GM12878 (cell line): ENCODE results near the gene TNFAIP8L1. TPM values are rescaled to one million over a fixed set of nuclear protein-coding genes. Genes with fewer than 3 reads are reported as not detected.

Experiments
- ATAC-seq: fragments of 200-7000 bp; cut with Tn5 transposase; 3 replicates; pipeline ENCODE4 v1.9.1; 2020; ENCODE audit warnings: mild to moderate bottlenecking, moderate library complexity
- BruUV-seq: library from RNA; stranded (reverse); fragments of 400-500 nt; replicated peaks from 2 replicates; lab custom pipeline; 2021; lab: Mats Ljungman, UMichigan
- CTCF ChIA-PET: fragments of 300-600 bp; sonication (Branson Sonifier 250); formaldehyde crosslinking; extraction: SDS; loops from one replicate; lab custom pipeline; 2021; ENCODE audit warnings: inconsistent platforms; lab: Yijun Ruan, JAX
- POLR2A ChIA-PET: fragments of 350-600 bp; formaldehyde crosslinking; extraction: SDS; loops from one replicate; lab custom pipeline; 2021; ENCODE audit warnings: inconsistent platforms; lab: Charles Lee
- RAD21 ChIA-PET: fragments of 300-600 bp; sonication (Branson Sonifier 250); formaldehyde crosslinking; loops from one replicate; lab custom pipeline; 2023; ENCODE audit warnings: antibody characterized with exemption; ENCODE audit not compliant: unreplicated experiment; lab: Charles Lee
- SMC1A ChIA-PET: fragments of 300-600 bp; sonication (Branson Sonifier 250); formaldehyde crosslinking; loops from one replicate; lab custom pipeline; 2023; ENCODE audit not compliant: unreplicated experiment, uncharacterized antibody; lab: Charles Lee
- DNase-seq: peaks from one replicate; pipeline ENCODE4 v3.0.0-alpha.2; 2011; ENCODE audit warnings: low read depth, low spot score
- FAIRE-seq: peaks from 3 replicates; lab custom pipeline; 2011; peaks lifted over from hg19 to GRCh38; lab: Jason Lieb, UNC
- H2AFZ ChIP-seq: 2 replicates; pipeline ENCODE4 v1.6.0; 2011; ENCODE audit warnings: low read depth, low read length, control low read depth; ENCODE audit not compliant: control insufficient read depth
- H3K27ac ChIP-seq: 2 replicates; pipeline ENCODE4 v1.5.1; 2011; ENCODE audit warnings: control low read depth; ENCODE audit not compliant: control insufficient read depth, insufficient read depth
- H3K27me3 ChIP-seq, 2 experiments: replicated peaks in 1 of 2; 2 replicates each; pipeline versions ENCODE4 v1.6.0 to v1.6.1; 2011; ENCODE audit warnings: low read length in 1 of 2; ENCODE audit not compliant: control insufficient read depth in 2 of 2, insufficient read depth in 2 of 2
- H3K36me3 ChIP-seq, 2 experiments: 2 replicates each; pipeline ENCODE4 v1.5.1; 2011; ENCODE audit warnings: low read length in 1 of 2; ENCODE audit not compliant: control insufficient read depth in 2 of 2, insufficient read depth in 2 of 2
- H3K4me1 ChIP-seq: 2 replicates; pipeline ENCODE4 v1.6.1; 2011; ENCODE audit warnings: mild to moderate bottlenecking, low read length, moderate library complexity, mixed read lengths; ENCODE audit not compliant: control insufficient read depth, insufficient read depth
- H3K4me2 ChIP-seq: 2 replicates; pipeline ENCODE4 v1.6.0; 2011; ENCODE audit warnings: control low read depth; ENCODE audit not compliant: control insufficient read depth, insufficient read depth
- H3K4me3 ChIP-seq: fragments of 200-600 bp; sonication (generic); 2 replicates; pipeline ENCODE4 v1.5.1; 2016
- H3K79me2 ChIP-seq: 2 replicates; pipeline ENCODE4 v1.6.0; 2011; ENCODE audit warnings: low read length; ENCODE audit not compliant: control insufficient read depth, insufficient read depth
- H3K9ac ChIP-seq: 2 replicates; pipeline ENCODE4 v1.8.0; 2011; ENCODE audit warnings: low read length, control low read depth, mixed read lengths; ENCODE audit not compliant: control insufficient read depth, insufficient read depth
- H3K9me3 ChIP-seq: replicated peaks from 3 replicates; pipeline ENCODE4 v1.5.1; 2011; ENCODE audit warnings: mild to moderate bottlenecking, low read length; ENCODE audit not compliant: control insufficient read depth, insufficient read depth
- H4K20me1 ChIP-seq: 2 replicates; pipeline ENCODE4 v1.6.0; 2011; ENCODE audit not compliant: control insufficient read depth, insufficient read depth
- LARP7 ChIP-seq: fragments of 450-650 bp; IDR thresholded peaks from 2 replicates; pipeline ENCODE4 v1.6.1; 2017; ENCODE audit warnings: mild to moderate bottlenecking
- POLR2AphosphoS5 ChIP-seq: IDR thresholded peaks from 2 replicates; pipeline ENCODE4 v1.6.1; 2011; ENCODE audit warnings: mild to moderate bottlenecking, low read length, inconsistent platforms
- ZNF622 ChIP-seq: fragments of 450-650 bp; IDR thresholded peaks from 2 replicates; pipeline ENCODE4 v1.6.1; 2017; ENCODE audit warnings: mild to moderate bottlenecking, inconsistent platforms
- ZZZ3 ChIP-seq: IDR thresholded peaks from 2 replicates; pipeline ENCODE4 v1.6.1; 2011; ENCODE audit warnings: low read depth; ENCODE audit not compliant: control insufficient read depth, insufficient read length
- WGBS: methylation state at CpG from one replicate; pipeline ENCODE4 v1.1.6; 2016; ENCODE audit warnings: low lambda C conversion rate; ENCODE audit not compliant: insufficient replicate concordance, insufficient coverage; ENCODE audit errors: missing lambda C conversion rate; 5-methylcytosine and 5-hydroxymethylcytosine counted together
- in situ Hi-C: fragments of 300-500 bp; cut with MboI; formaldehyde crosslinking; loops from 9 replicates; pipeline ENCODE4 v1.14.3; 2018; ENCODE audit warnings: mixed read lengths
- intact Hi-C: fragments of 100-400 bp; cut with micrococcal nuclease; formaldehyde crosslinking; loops from one replicate; pipeline ENCODE4 v1.14.2; 2022; ENCODE audit not compliant: unreplicated experiment
- polyA plus RNA-seq, 11 experiments: library from polyadenylated mRNA; depleted of rRNA in 4 of 11; unstranded in 6 of 11; stranded (reverse) in 5 of 11; fragments of >200 nt; fragmentation: Nextera tagmentation in 4 of 11; fragmentation: Illumina TruSeq in 1 of 11; extraction: Ambion mirVana in 4 of 11; extraction: Trizol in 1 of 11; gene quantifications; 1 replicate in 1 of 11; 2 replicates in 10 of 11; pipeline versions ENCODE4 v1.2.1 to v1.2.3, GENCODE V29; 2011 to 2016; ENCODE audit warnings: inconsistent platforms in 2 of 11, missing spikeins in 2 of 11, low read depth in 1 of 11
- total RNA-seq, 4 experiments: library from RNA; depleted of rRNA in 3 of 4; stranded (reverse); fragments of >200 nt in 3 of 4; fragmentation: Illumina TruSeq in 1 of 4; extraction: Trizol in 1 of 4; gene quantifications; 2 replicates each; pipeline versions ENCODE4 v1.2.1 to v1.2.3, GENCODE V29; 2013 to 2021
- TF ChIP-seq, protein P1 (sequence below): IDR thresholded peaks from 2 replicates; pipeline ENCODE4 v1.6.1; 2011; ENCODE audit warnings: low read depth, low read length, improper control_type of control experiment, borderline replicate concordance

TNFAIP8L1 gene
- total and polyA plus RNA-seq, 10 of the 15 experiments (the other 5 are each of a cell fraction or from before 2014, with no cell fraction given), result 0.93 to 12.7 (median 8.6) TPM

DNA sequence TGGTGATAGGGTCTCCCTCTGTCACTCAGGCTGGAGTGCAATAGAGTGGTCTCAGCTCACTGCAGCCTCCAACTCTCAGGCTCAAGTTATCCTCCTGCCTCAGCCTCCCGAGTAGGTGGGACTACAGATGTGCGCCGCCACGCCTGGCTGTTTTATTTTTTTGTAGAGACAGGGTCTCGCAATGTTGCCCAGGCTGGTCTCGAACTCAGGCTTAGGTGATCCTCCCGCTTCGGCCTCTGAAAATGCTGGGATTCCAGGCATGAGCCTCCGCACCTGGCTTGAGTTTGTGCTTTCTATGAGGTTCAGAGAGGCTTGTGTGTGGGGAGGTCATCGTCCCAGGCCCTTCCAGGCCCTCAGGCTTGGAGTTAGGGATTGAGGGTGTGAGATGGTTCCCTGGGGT is 39.2 kb upstream of the TNFAIP8L1 start:
- CTCF ChIA-PET, result no interaction called here
- no TSS peak for BruUV-seq
- FAIRE-seq (no peak), ATAC-seq (no peak), DNase-seq (no peak)
- in situ Hi-C loops (no loop called here), intact Hi-C loops (no loop called here)
- Histone ChIP-seq H3K4me2 (no peak overlapping the region), H3K27me3 (no peaks in the 10 kb centered on the region), H3K9ac (no peak overlapping the region), H3K4me3 (no peak overlapping the region), H3K79me2 (no peaks in the 10 kb centered on the region), H4K20me1 (no peaks in the 10 kb centered on the region), H3K27ac (no peak overlapping the region), H3K9me3 (no peaks in the 10 kb centered on the region), H3K4me1 (peaks cover 2% of the 10 kb centered on the region; the same call in 1 of the 2 replicates), H3K36me3 (no peaks in the 10 kb centered on the region), H2AFZ (no peak overlapping the region)
- SMC1A ChIA-PET, result no interaction called here
- WGBS, result 65% methylated on average over 10 of the region's 10 CpGs
- RAD21 ChIA-PET, result no interaction called here
- POLR2A ChIA-PET, result no interaction called here
- no peak for TF ChIP-seq ZNF622
- no peak for TF ChIP-seq POLR2AphosphoS5
- TF ChIP-seq LARP7, result no peak

DNA sequence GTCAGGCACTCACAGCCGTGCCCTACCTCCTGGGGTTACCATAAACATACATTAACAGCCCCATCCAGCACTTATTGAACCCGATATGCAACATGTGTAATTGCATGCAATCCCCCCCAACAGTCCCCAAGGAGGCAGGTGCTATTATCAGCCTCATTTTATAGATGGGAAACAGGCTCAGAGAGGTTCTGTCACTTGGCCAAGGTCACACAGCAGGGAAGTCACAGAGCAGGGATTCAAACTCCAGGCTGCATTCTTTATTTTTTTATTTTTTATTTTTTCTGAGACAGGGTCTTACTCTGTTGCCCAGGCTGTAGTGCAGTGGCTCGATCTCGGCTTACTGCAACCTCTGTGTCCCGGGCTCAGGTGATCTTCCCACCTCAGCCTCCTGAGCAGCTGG is 38.4 kb upstream of the TNFAIP8L1 start:
- no peak for FAIRE-seq
- BruUV-seq, result no TSS peak
- intact Hi-C loops (no loop called here), in situ Hi-C loops (no loop called here)
- H3K9me3 ChIP-seq, result no peaks in the 10 kb centered on the region
- no peak overlapping the region for H3K4me3 ChIP-seq
- no peaks in the 10 kb centered on the region for H3K36me3 ChIP-seq
- ChIA-PET SMC1A (no interaction called here), POLR2A (interaction anchor here (0.6 kb wide), 1 partner anchor 209 kb away, joined by 3 read pairs; no protein-coding TSS in a partner anchor), RAD21 (no interaction called here), CTCF (no interaction called here)
- H3K9ac ChIP-seq, result no peak overlapping the region
- H3K27me3 ChIP-seq, result no peaks in the 10 kb centered on the region
- H3K27ac ChIP-seq, result no peak overlapping the region
- H2AFZ ChIP-seq, result no peak overlapping the region
- no peak overlapping the region for H3K4me2 ChIP-seq
- no peak for ATAC-seq
- no peaks in the 10 kb centered on the region for H3K79me2 ChIP-seq
- TF ChIP-seq ZZZ3, result no peak
- TF ChIP-seq, protein P1, sequence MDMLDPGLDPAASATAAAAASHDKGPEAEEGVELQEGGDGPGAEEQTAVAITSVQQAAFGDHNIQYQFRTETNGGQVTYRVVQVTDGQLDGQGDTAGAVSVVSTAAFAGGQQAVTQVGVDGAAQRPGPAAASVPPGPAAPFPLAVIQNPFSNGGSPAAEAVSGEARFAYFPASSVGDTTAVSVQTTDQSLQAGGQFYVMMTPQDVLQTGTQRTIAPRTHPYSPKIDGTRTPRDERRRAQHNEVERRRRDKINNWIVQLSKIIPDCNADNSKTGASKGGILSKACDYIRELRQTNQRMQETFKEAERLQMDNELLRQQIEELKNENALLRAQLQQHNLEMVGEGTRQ, result no peak
- no peak for DNase-seq
- peaks cover 2% of the 10 kb centered on the region; the same call in 1 of the 2 replicates for H3K4me1 ChIP-seq
- no peaks in the 10 kb centered on the region for H4K20me1 ChIP-seq
- 3% methylated on average over 5 of the region's 5 CpGs for WGBS
